ENCODE measurements around the gene RMND5B.

- TF ChIP-seq EZH2phosphoT487 (IDR thresholded peaks at IDR 0.05; ENCODE audit: insufficient read depth, low read depth) (no peak), EZH2 (IDR thresholded peaks at IDR 0.05; ENCODE audit: insufficient read depth, poor library complexity, severe bottlenecking) (no peak)
Observed at GRCh38 chr5:178083922-178084321, 46.9 kb upstream of the RMND5B start.
